ENCODE results near the gene RBBP7. TPM values are rescaled to one million over a fixed set of nuclear protein-coding genes. Genes with fewer than 3 reads are reported as not detected.

Gene RBBP7
- total and polyA plus RNA-seq, 4 donors: 52.3 to 117 (median 83.7) TPM

GRCh38 chrX:16916561-16916960 lies 46.4 kb upstream of the RBBP7 start:
- Histone ChIP-seq H3K36me3 (ENCODE audit: control insufficient read depth in 4 of 4, insufficient read depth in 4 of 4, low read length in 4 of 4) (no peaks in the 10 kb centered on the region), H3K4me1 (ENCODE audit: control insufficient read depth in 5 of 5, insufficient read depth in 5 of 5, low read length in 5 of 5) (no peaks in the 10 kb centered on the region), H3K9ac (ENCODE audit: insufficient read depth in 1 of 2, low read length in 2 of 2) (no peak overlapping the region), H3K9me3 (ENCODE audit: control insufficient read depth in 4 of 4, insufficient read depth in 3 of 4, low read length in 3 of 4) (no peaks in the 10 kb centered on the region), H3K4me3 (no peak overlapping the region), H3K27me3 (ENCODE audit: control insufficient read depth in 3 of 3, insufficient read depth in 3 of 3, low read length in 2 of 3) (peaks cover 0 to 33% (median 20%) of the 10 kb centered on the region in 3 donors), H3K27ac (ENCODE audit: low read depth in 1 of 2, low read length in 1 of 2) (no peak overlapping the region)
- DNase-seq: peak in 2 of 3 donors; percentile 62
- whole genome bisulfite sequencing, 2 donors: 33 to 75% methylated on average over 1 to 5 of the region's 5 CpGs
- ATAC-seq (ENCODE audit: insufficient read depth, low FRiP score): no peak
- TF ChIP-seq, protein P1, sequence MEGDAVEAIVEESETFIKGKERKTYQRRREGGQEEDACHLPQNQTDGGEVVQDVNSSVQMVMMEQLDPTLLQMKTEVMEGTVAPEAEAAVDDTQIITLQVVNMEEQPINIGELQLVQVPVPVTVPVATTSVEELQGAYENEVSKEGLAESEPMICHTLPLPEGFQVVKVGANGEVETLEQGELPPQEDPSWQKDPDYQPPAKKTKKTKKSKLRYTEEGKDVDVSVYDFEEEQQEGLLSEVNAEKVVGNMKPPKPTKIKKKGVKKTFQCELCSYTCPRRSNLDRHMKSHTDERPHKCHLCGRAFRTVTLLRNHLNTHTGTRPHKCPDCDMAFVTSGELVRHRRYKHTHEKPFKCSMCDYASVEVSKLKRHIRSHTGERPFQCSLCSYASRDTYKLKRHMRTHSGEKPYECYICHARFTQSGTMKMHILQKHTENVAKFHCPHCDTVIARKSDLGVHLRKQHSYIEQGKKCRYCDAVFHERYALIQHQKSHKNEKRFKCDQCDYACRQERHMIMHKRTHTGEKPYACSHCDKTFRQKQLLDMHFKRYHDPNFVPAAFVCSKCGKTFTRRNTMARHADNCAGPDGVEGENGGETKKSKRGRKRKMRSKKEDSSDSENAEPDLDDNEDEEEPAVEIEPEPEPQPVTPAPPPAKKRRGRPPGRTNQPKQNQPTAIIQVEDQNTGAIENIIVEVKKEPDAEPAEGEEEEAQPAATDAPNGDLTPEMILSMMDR (IDR thresholded peaks at IDR 0.05; ENCODE audit: control extremely low read depth, extremely low read depth): no peak

DNA sequence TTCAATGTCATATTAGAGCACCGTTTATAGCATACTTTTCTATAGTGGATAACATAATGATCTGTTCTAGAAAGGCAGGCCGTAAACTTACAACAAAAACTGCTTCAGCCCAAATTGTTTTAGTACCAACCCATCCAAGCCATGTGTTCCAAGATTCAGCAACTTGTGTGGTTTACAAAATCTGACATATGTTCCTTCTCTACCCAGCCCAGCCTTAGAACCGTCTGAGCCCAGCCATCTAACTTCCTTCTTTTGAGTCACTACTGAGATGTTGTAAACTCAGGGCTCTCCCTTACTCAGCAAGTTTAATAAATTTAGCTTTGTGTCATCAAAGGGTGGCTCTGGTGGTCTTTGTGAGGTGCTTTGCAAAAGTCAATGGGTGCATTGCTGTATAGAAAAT lies 43.9 kb upstream of the RBBP7 start:
- no peak overlapping the region for H3K27ac ChIP-seq (ENCODE audit: low read depth in 1 of 2, low read length in 1 of 2)
- H3K4me3 ChIP-seq: no peak overlapping the region
- H3K9me3 ChIP-seq (ENCODE audit: control insufficient read depth in 4 of 4, insufficient read depth in 3 of 4, low read length in 3 of 4): no peaks in the 10 kb centered on the region
- ATAC-seq (ENCODE audit: insufficient read depth, low FRiP score) (no peak), DNase-seq (peak in 2 of 3 donors; percentile 54 to 60)
- H3K27me3 ChIP-seq (ENCODE audit: control insufficient read depth in 3 of 3, insufficient read depth in 3 of 3, low read length in 2 of 3): peaks cover 3 to 23% (median 18%) of the 10 kb centered on the region in 3 donors
- no peaks in the 10 kb centered on the region for H3K36me3 ChIP-seq (ENCODE audit: control insufficient read depth in 4 of 4, insufficient read depth in 4 of 4, low read length in 4 of 4)
- TF ChIP-seq, protein P1 (IDR thresholded peaks at IDR 0.05; ENCODE audit: control extremely low read depth, extremely low read depth): no peak
- 41 to 57% methylated on average over 3 of the region's 3 CpGs for WGBS, 2 donors
- no peaks in the 10 kb centered on the region for H3K4me1 ChIP-seq (ENCODE audit: control insufficient read depth in 5 of 5, insufficient read depth in 5 of 5, low read length in 5 of 5)
- no peak overlapping the region for H3K9ac ChIP-seq (ENCODE audit: insufficient read depth in 1 of 2, low read length in 2 of 2)

GRCh38 chrX:16910376-16910775 lies 40.2 kb upstream of the RBBP7 start:
- Histone ChIP-seq H3K9me3 (ENCODE audit: control insufficient read depth in 4 of 4, insufficient read depth in 3 of 4, low read length in 3 of 4) (no peaks in the 10 kb centered on the region), H3K27me3 (ENCODE audit: control insufficient read depth in 3 of 3, insufficient read depth in 3 of 3, low read length in 2 of 3) (peaks cover 3 to 20% (median 20%) of the 10 kb centered on the region in 3 donors), H3K9ac (ENCODE audit: insufficient read depth in 1 of 2, low read length in 2 of 2) (no peak overlapping the region), H3K27ac (ENCODE audit: low read depth in 1 of 2, low read length in 1 of 2) (no peak overlapping the region), H3K4me1 (ENCODE audit: control insufficient read depth in 5 of 5, insufficient read depth in 5 of 5, low read length in 5 of 5) (no peaks in the 10 kb centered on the region), H3K4me3 (no peak overlapping the region), H3K36me3 (ENCODE audit: control insufficient read depth in 4 of 4, insufficient read depth in 4 of 4, low read length in 4 of 4) (no peaks in the 10 kb centered on the region)
- TF ChIP-seq, protein P1 (IDR thresholded peaks at IDR 0.05; ENCODE audit: control extremely low read depth, extremely low read depth): no peak
- no peak for DNase-seq
- no peak for ATAC-seq (ENCODE audit: insufficient read depth, low FRiP score)
- 75 to 77% methylated on average over 1 of the region's 1 CpG for WGBS, 2 donors

Data from lung (tissue), 12 donors.